Peyer's patch (tissue), 4 donors: ENCODE measurements around the gene IRAK2.

Experiments used
- POLR2A ChIP-seq, 2 donors: fragments of 450-650 bp; IDR thresholded peaks; one replicate each; pipeline ENCODE4 v1.5.1; 2017; ENCODE audit warnings: antibody characterized with exemption in 2 of 2, mild to moderate bottlenecking in 2 of 2, moderate library complexity in 2 of 2
- TF ChIP-seq, protein P1 (sequence below), 6 experiments: fragments of 450-650 bp in 4 of 6; fragments of 200-600 bp in 2 of 6; sonication (generic) in 1 of 6; IDR thresholded peaks; one replicate each; pipeline ENCODE4 v1.5.1; 2017 to 2019; ENCODE audit warnings: antibody characterized with exemption in 6 of 6, mild to moderate bottlenecking in 3 of 6, moderate library complexity in 1 of 6

DNA sequence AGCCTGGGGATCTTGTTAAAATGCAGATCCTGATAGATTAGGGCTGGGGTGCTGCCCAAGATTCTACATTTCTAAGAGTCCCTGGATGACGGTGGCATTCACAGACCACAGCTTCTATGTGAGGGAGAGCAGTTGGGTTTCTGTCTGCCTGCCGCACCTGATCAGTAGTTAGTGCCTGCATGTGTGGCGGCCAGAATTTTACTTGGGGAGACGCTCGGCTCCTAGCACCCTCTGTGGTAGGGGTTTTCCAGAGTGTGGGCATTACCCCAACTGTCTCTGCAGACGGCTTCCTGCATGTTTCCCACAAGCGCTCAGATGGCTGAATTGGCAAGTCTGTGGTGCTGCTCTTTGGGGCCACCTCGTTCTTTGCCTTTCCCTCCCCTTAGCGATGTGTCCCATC lies 119.8 kb downstream of the IRAK2 start:
- TF ChIP-seq POLR2A (IDR thresholded peaks at IDR 0.05): no peak
- TF ChIP-seq, protein P1, sequence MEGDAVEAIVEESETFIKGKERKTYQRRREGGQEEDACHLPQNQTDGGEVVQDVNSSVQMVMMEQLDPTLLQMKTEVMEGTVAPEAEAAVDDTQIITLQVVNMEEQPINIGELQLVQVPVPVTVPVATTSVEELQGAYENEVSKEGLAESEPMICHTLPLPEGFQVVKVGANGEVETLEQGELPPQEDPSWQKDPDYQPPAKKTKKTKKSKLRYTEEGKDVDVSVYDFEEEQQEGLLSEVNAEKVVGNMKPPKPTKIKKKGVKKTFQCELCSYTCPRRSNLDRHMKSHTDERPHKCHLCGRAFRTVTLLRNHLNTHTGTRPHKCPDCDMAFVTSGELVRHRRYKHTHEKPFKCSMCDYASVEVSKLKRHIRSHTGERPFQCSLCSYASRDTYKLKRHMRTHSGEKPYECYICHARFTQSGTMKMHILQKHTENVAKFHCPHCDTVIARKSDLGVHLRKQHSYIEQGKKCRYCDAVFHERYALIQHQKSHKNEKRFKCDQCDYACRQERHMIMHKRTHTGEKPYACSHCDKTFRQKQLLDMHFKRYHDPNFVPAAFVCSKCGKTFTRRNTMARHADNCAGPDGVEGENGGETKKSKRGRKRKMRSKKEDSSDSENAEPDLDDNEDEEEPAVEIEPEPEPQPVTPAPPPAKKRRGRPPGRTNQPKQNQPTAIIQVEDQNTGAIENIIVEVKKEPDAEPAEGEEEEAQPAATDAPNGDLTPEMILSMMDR (IDR thresholded peaks at IDR 0.05): no peak
